SK-N-SH treated with all-trans-retinoic acid at 6 μM for 48 hours (cell line): ENCODE results near the gene HACD2.

ENCODE experiments used
- ATAC-seq: fragments of 200-7000 bp; cut with Tn5 transposase; 3 replicates; pipeline ENCODE4 v1.9.1; 2020; ENCODE audit warnings: mild to moderate bottlenecking, moderate library complexity
- ARNTL ChIP-seq: fragments of 450-650 bp; formaldehyde crosslinking; IDR thresholded peaks from 2 replicates; pipeline ENCODE4 v1.5.0; 2020; ENCODE audit warnings: low read depth, mild to moderate bottlenecking, moderate library complexity, borderline replicate concordance
- CREB5 ChIP-seq: fragments of 250-450 bp; sonication (Bioruptor Pico); IDR thresholded peaks from 2 replicates; pipeline ENCODE4 v1.5.1; 2020; ENCODE audit warnings: low read depth, mild to moderate bottlenecking, moderate library complexity
- CSDC2 ChIP-seq: fragments of 250-450 bp; sonication (Bioruptor Pico); IDR thresholded peaks from 2 replicates; pipeline ENCODE4 v1.5.0; 2020; ENCODE audit warnings: mild to moderate bottlenecking, moderate library complexity
- CSRNP3 ChIP-seq: fragments of 250-450 bp; sonication (Bioruptor Pico); IDR thresholded peaks from 2 replicates; pipeline ENCODE4 v1.5.1; 2021; ENCODE audit warnings: mild to moderate bottlenecking, moderate library complexity
- ESRRG ChIP-seq: fragments of 250-450 bp; sonication (Bioruptor Pico); IDR thresholded peaks from 2 replicates; pipeline ENCODE4 v1.6.1; 2021; ENCODE audit warnings: mild to moderate bottlenecking
- GLIS3 ChIP-seq: fragments of 250-450 bp; sonication (Bioruptor Pico); IDR thresholded peaks from 2 replicates; pipeline ENCODE4 v1.5.0; 2020; ENCODE audit warnings: mild to moderate bottlenecking, moderate library complexity
- ISL1 ChIP-seq: fragments of 250-450 bp; sonication (Bioruptor Pico); IDR thresholded peaks from 2 replicates; pipeline ENCODE4 v2.1.2; 2022; ENCODE audit warnings: mild to moderate bottlenecking, moderate library complexity
- POU6F1 ChIP-seq: fragments of 250-450 bp; sonication (Bioruptor Pico); IDR thresholded peaks from 2 replicates; pipeline ENCODE4 v1.8.0; 2021; ENCODE audit warnings: low read depth, mild to moderate bottlenecking, moderate library complexity, borderline replicate concordance
- PPARA ChIP-seq: fragments of 250-450 bp; sonication (Bioruptor Pico); IDR thresholded peaks from 2 replicates; pipeline ENCODE4 v1.5.0; 2020; ENCODE audit warnings: mild to moderate bottlenecking, borderline replicate concordance
- RARB ChIP-seq: fragments of 250-450 bp; sonication (Bioruptor Pico); IDR thresholded peaks from 2 replicates; pipeline ENCODE4 v1.8.0; 2021; ENCODE audit warnings: mild to moderate bottlenecking, moderate library complexity
- SNAI2 ChIP-seq: fragments of 250-450 bp; sonication (Bioruptor Pico); IDR thresholded peaks from 2 replicates; pipeline ENCODE4 v1.5.0; 2020; ENCODE audit warnings: mild to moderate bottlenecking, moderate library complexity
- TCF4 ChIP-seq: fragments of 250-450 bp; sonication (Bioruptor Pico); IDR thresholded peaks from 2 replicates; pipeline ENCODE4 v1.8.0; 2021; ENCODE audit warnings: mild to moderate bottlenecking, moderate library complexity, borderline replicate concordance
- TOX ChIP-seq: fragments of 250-450 bp; sonication (Bioruptor Pico); IDR thresholded peaks from 2 replicates; pipeline ENCODE4 v1.8.0; 2021; ENCODE audit warnings: mild to moderate bottlenecking, moderate library complexity, borderline replicate concordance
- TSHZ2 ChIP-seq: fragments of 250-450 bp; sonication (Bioruptor Pico); IDR thresholded peaks from 2 replicates; pipeline ENCODE4 v1.5.0; 2020; ENCODE audit warnings: mild to moderate bottlenecking, moderate library complexity
- ZFP3 ChIP-seq: fragments of 250-450 bp; sonication (Bioruptor Pico); IDR thresholded peaks from 2 replicates; pipeline ENCODE4 v1.5.0; 2020; ENCODE audit warnings: mild to moderate bottlenecking, moderate library complexity
- ZFP30 ChIP-seq: fragments of 450-650 bp; formaldehyde crosslinking; IDR thresholded peaks from 2 replicates; pipeline ENCODE4 v1.5.0; 2022; ENCODE audit warnings: mild to moderate bottlenecking, moderate library complexity
- ZNF565 ChIP-seq: fragments of 450-650 bp; formaldehyde crosslinking; conservative IDR thresholded peaks from 2 replicates; pipeline ENCODE4 v1.5.0; 2020; ENCODE audit warnings: low read depth, mild to moderate bottlenecking, moderate library complexity
- ZNF70 ChIP-seq: fragments of 450-650 bp; formaldehyde crosslinking; IDR thresholded peaks from 2 replicates; pipeline ENCODE4 v1.5.0; 2020; ENCODE audit warnings: mild to moderate bottlenecking, moderate library complexity
- ZNF8 ChIP-seq: fragments of 450-650 bp; formaldehyde crosslinking; IDR thresholded peaks from 2 replicates; pipeline ENCODE4 v1.5.0; 2020; ENCODE audit warnings: mild to moderate bottlenecking, moderate library complexity

HACD2 gene

GRCh38 chr3:123618768-123619484 is 34.1 kb upstream of the HACD2 start (continued):
- TF ChIP-seq CSRNP3 (CRISPR knock-in tag) (no peak), POU6F1 (no peak), TOX (no peak), CREB5 (no peak)

GRCh38 chr3:123618076-123618708 is 33.3 kb upstream of the HACD2 start:
- no peak for ATAC-seq
- TF ChIP-seq TOX = no peak
- TF ChIP-seq POU6F1 = no peak
- no peak for TF ChIP-seq ZFP30 (CRISPR knock-in tag)

- TF ChIP-seq CREB5 (no peak), RARB (CRISPR knock-in tag) (no peak), TSHZ2 (CRISPR knock-in tag) (no peak), SNAI2 (CRISPR knock-in tag) (no peak), ZFP30 (CRISPR knock-in tag) (no peak), PPARA (no peak), ISL1 (CRISPR knock-in tag) (no peak), GLIS3 (no peak), ZNF70 (CRISPR knock-in tag) (no peak), ZNF565 (CRISPR knock-in tag) (no peak), ZFP3 (CRISPR knock-in tag) (no peak), ESRRG (CRISPR knock-in tag) (no peak), ARNTL (CRISPR knock-in tag) (no peak), CSRNP3 (CRISPR knock-in tag) (no peak), TCF4 (CRISPR knock-in tag) (no peak), POU6F1 (no peak), CSDC2 (no peak), TOX (no peak), ZNF8 (no peak)
- TF ChIP-seq, all 23 proteins: peak for 0
- no peak for ATAC-seq
These were observed 31.7 kb upstream of the HACD2 start for GRCh38 chr3:123616593-123616992.
